ENCODE results near the gene KIF21A. TPM values are rescaled to one million over a fixed set of nuclear protein-coding genes. Genes with fewer than 3 reads are reported as not detected.

KIF21A gene
- total RNA-seq, 3 donors from 2014 or later (not counting 1 experiment from before 2014, with no cell fraction given) = 11.5 to 31.6 (median 18.0) TPM

- H3K27me3 ChIP-seq (ENCODE audit: control insufficient read depth, insufficient read depth, low read length) = no peaks in the 10 kb centered on the region
- ATAC-seq (no peak), DNase-seq (no peak)
- H3K4me3 ChIP-seq (ENCODE audit: low read length) = no peak overlapping the region
- H3K4me1 ChIP-seq (ENCODE audit: control insufficient read depth, insufficient read depth, low read length) = no peaks in the 10 kb centered on the region
- no peaks in the 10 kb centered on the region for H3K9me3 ChIP-seq (ENCODE audit: control insufficient read depth, insufficient read depth, low read length)
- H3K36me3 Mint-ChIP-seq = no peaks in the 10 kb centered on the region
- TF ChIP-seq, protein P1, sequence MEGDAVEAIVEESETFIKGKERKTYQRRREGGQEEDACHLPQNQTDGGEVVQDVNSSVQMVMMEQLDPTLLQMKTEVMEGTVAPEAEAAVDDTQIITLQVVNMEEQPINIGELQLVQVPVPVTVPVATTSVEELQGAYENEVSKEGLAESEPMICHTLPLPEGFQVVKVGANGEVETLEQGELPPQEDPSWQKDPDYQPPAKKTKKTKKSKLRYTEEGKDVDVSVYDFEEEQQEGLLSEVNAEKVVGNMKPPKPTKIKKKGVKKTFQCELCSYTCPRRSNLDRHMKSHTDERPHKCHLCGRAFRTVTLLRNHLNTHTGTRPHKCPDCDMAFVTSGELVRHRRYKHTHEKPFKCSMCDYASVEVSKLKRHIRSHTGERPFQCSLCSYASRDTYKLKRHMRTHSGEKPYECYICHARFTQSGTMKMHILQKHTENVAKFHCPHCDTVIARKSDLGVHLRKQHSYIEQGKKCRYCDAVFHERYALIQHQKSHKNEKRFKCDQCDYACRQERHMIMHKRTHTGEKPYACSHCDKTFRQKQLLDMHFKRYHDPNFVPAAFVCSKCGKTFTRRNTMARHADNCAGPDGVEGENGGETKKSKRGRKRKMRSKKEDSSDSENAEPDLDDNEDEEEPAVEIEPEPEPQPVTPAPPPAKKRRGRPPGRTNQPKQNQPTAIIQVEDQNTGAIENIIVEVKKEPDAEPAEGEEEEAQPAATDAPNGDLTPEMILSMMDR (IDR thresholded peaks at IDR 0.05) = no peak
- peaks cover 0 to 3% of the 10 kb centered on the region in 2 donors for H3K4me1 Mint-ChIP-seq
- H3K9me3 Mint-ChIP-seq = no peaks in the 10 kb centered on the region
- no peak overlapping the region for H3K27ac Mint-ChIP-seq
- no peaks in the 10 kb centered on the region for H3K27me3 Mint-ChIP-seq (ENCODE audit: low read depth in 2 of 2)
- no peak overlapping the region for H3K27ac ChIP-seq (ENCODE audit: low read length)
- H3K4me3 Mint-ChIP-seq = no peak overlapping the region
- intact Hi-C loops (cut with micrococcal nuclease) = no loop called here
- H3K36me3 ChIP-seq (ENCODE audit: control insufficient read depth, insufficient read depth, low read length) = no peaks in the 10 kb centered on the region
- WGBS (ENCODE audit: insufficient coverage) = 100% methylated on average over 3 of the region's 3 CpGs
Measured at GRCh38 chr12:39386335-39386734, 56.6 kb downstream of the KIF21A start.

GRCh38 chr12:39383114-39383513, 59.8 kb downstream of the KIF21A start:
- no peaks in the 10 kb centered on the region for H3K9me3 Mint-ChIP-seq
- H3K4me3 Mint-ChIP-seq = no peak overlapping the region
- intact Hi-C loops (cut with micrococcal nuclease) = no loop called here
- Histone ChIP-seq H3K36me3 (ENCODE audit: control insufficient read depth, insufficient read depth, low read length) (no peaks in the 10 kb centered on the region), H3K27ac (ENCODE audit: low read length) (no peak overlapping the region), H3K9me3 (ENCODE audit: control insufficient read depth, insufficient read depth, low read length) (no peaks in the 10 kb centered on the region), H3K4me1 (ENCODE audit: control insufficient read depth, insufficient read depth, low read length) (no peaks in the 10 kb centered on the region), H3K4me3 (ENCODE audit: low read length) (no peak overlapping the region), H3K27me3 (ENCODE audit: control insufficient read depth, insufficient read depth, low read length) (no peaks in the 10 kb centered on the region)
- whole genome bisulfite sequencing (ENCODE audit: insufficient coverage) = 100% methylated on average over 1 of the region's 2 CpGs
- no peak overlapping the region for H3K27ac Mint-ChIP-seq
- no peak for DNase-seq
- ATAC-seq = no peak
- TF ChIP-seq, protein P1 (IDR thresholded peaks at IDR 0.05) = no peak
- H3K36me3 Mint-ChIP-seq = no peaks in the 10 kb centered on the region
- peaks cover 5 to 9% of the 10 kb centered on the region in 2 donors for H3K4me1 Mint-ChIP-seq
- no peaks in the 10 kb centered on the region for H3K27me3 Mint-ChIP-seq (ENCODE audit: low read depth in 2 of 2)

- H3K27me3 ChIP-seq (ENCODE audit: control insufficient read depth, insufficient read depth, low read length) = no peaks in the 10 kb centered on the region
- H3K36me3 Mint-ChIP-seq = no peaks in the 10 kb centered on the region
- H3K4me3 Mint-ChIP-seq = no peak overlapping the region
- H3K9me3 ChIP-seq (ENCODE audit: control insufficient read depth, insufficient read depth, low read length) = no peaks in the 10 kb centered on the region
- TF ChIP-seq, protein P1 (IDR thresholded peaks at IDR 0.05) = no peak
- 98% methylated on average over 9 of the region's 10 CpGs for WGBS (ENCODE audit: insufficient coverage)
- ATAC-seq (no peak), DNase-seq (no peak)
- H3K4me1 Mint-ChIP-seq = peaks cover 20 to 21% of the 10 kb centered on the region in 2 donors
- no peak overlapping the region for H3K27ac ChIP-seq (ENCODE audit: low read length)
- no peak overlapping the region for H3K4me3 ChIP-seq (ENCODE audit: low read length)
- H3K4me1 ChIP-seq (ENCODE audit: control insufficient read depth, insufficient read depth, low read length) = no peaks in the 10 kb centered on the region
- no peak overlapping the region for H3K27ac Mint-ChIP-seq
- H3K27me3 Mint-ChIP-seq (ENCODE audit: low read depth in 2 of 2) = no peaks in the 10 kb centered on the region
- peaks cover 0 to 5% of the 10 kb centered on the region in 2 donors for H3K9me3 Mint-ChIP-seq
- H3K36me3 ChIP-seq (ENCODE audit: control insufficient read depth, insufficient read depth, low read length) = no peaks in the 10 kb centered on the region
- intact Hi-C loops (cut with micrococcal nuclease) = no loop called here
Measured at GRCh38 chr12:39380090-39380489, 62.8 kb downstream of the KIF21A start.

DNA sequence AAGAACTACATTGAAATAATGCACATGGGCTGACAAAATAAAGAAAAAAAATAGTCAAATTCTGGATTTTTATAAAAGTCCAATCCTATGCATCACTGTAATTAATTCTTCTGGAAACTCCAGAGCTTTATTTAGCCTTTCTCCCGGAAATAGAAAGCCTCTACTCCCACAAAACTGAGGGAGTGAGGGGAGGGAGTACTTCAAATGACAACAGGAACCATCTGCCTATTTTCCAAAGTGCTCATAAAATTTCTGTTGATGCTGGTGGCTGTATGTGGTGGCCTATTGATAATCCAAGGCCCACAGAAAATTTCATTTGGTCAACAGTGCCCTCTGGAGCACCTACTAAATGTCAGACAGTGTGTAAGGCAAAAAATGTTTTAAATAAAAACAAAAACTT, 64.6 kb downstream of the KIF21A start:
- Mint-ChIP-seq H3K9me3 (peaks cover 0 to 5% of the 10 kb centered on the region in 2 donors), H3K27me3 (ENCODE audit: low read depth in 2 of 2) (no peaks in the 10 kb centered on the region), H3K27ac (no peak overlapping the region), H3K4me3 (no peak overlapping the region), H3K4me1 (peaks cover 26 to 30% of the 10 kb centered on the region in 2 donors), H3K36me3 (no peaks in the 10 kb centered on the region)
- WGBS (ENCODE audit: insufficient coverage) = no CpG with 5 or more reads among the region's 1 CpG
- TF ChIP-seq, protein P1 (IDR thresholded peaks at IDR 0.05) = no peak
- ATAC-seq (no peak), DNase-seq (no peak)
- H3K4me1 ChIP-seq (ENCODE audit: control insufficient read depth, insufficient read depth, low read length) = peaks cover 3% of the 10 kb centered on the region
- H3K4me3 ChIP-seq (ENCODE audit: low read length) = no peak overlapping the region
- H3K27ac ChIP-seq (ENCODE audit: low read length) = no peak overlapping the region
- H3K27me3 ChIP-seq (ENCODE audit: control insufficient read depth, insufficient read depth, low read length) = no peaks in the 10 kb centered on the region
- intact Hi-C loops (cut with micrococcal nuclease) = no loop called here
- no peaks in the 10 kb centered on the region for H3K9me3 ChIP-seq (ENCODE audit: control insufficient read depth, insufficient read depth, low read length)
- no peaks in the 10 kb centered on the region for H3K36me3 ChIP-seq (ENCODE audit: control insufficient read depth, insufficient read depth, low read length)
